Stimulated activated CD4-positive, alpha-beta T cell treated with anti-CD3 and anti-CD28 coated beads, Interleukin-4, amount 100 ng/mL, for 1 hour (primary cell): ENCODE results near the gene PROZ.
"Not testable (repeated sequence)": the region's sequence is repeated elsewhere in the genome, so short reads cannot be mapped to it uniquely, and the experiment has no call there.

ENCODE experiments used
- DNase-seq: peaks from one replicate; pipeline ENCODE4 v3.0.0-alpha.2; 2020

The PROZ gene

GRCh38 chr13:113158946-113159345 is 498 bp downstream of the PROZ start:
- DNase-seq, result no peak

GRCh38 chr13:113159701-113160100 is 1.3 kb downstream of the PROZ start:
- no peak for DNase-seq

- DNase-seq, result no peak
Measured at GRCh38 chr13:113160983-113161382, 2.5 kb downstream of the PROZ start.

- DNase-seq, result no peak
Measured at GRCh38 chr13:113161433-113161832, 3.0 kb downstream of the PROZ start.

- DNase-seq, result not testable (repeated sequence)
Measured at GRCh38 chr13:113161975-113162374, 3.5 kb downstream of the PROZ start.

GRCh38 chr13:113162783-113163685 is 4.6 kb downstream of the PROZ start:
- no peak for DNase-seq

GRCh38 chr13:113164492-113164891 is 6.0 kb downstream of the PROZ start:
- DNase-seq, result no peak

- no peak for DNase-seq
Measured at GRCh38 chr13:113166266-113166665, 7.8 kb downstream of the PROZ start.

- DNase-seq, result no peak
Measured at GRCh38 chr13:113166681-113167080, 8.2 kb downstream of the PROZ start.

- no peak for DNase-seq
Measured at GRCh38 chr13:113167155-113167554, 8.7 kb downstream of the PROZ start.

- DNase-seq, result no peak
Measured at GRCh38 chr13:113167575-113167974, 9.1 kb downstream of the PROZ start.

- DNase-seq, result no peak
Measured at GRCh38 chr13:113168211-113168610, 9.8 kb downstream of the PROZ start.

GRCh38 chr13:113169277-113170272 is 11.1 kb downstream of the PROZ start:
- DNase-seq, result no peak

GRCh38 chr13:113170511-113170910 is 12.1 kb downstream of the PROZ start:
- DNase-seq, result no peak

GRCh38 chr13:113171250-113172125 is 13.0 kb downstream of the PROZ start:
- DNase-seq, result no peak

GRCh38 chr13:113172419-113172926 is 14.0 kb downstream of the PROZ start:
- DNase-seq, result no peak

- DNase-seq, result peak; percentile 46
Measured at GRCh38 chr13:113176280-113176679, 17.8 kb downstream of the PROZ start.

- no peak for DNase-seq
Measured at GRCh38 chr13:113176822-113177221, 18.4 kb downstream of the PROZ start.

- no peak for DNase-seq
Measured at GRCh38 chr13:113178070-113178895, 19.8 kb downstream of the PROZ start.

GRCh38 chr13:113178896-113179167 is 20.4 kb downstream of the PROZ start:
- no peak for DNase-seq

- DNase-seq, result no peak
Measured at GRCh38 chr13:113179374-113180230, 21.2 kb downstream of the PROZ start.
